Measurements from ENCODE around the gene GFPT1. TPM values are rescaled to one million over a fixed set of nuclear protein-coding genes. Genes with fewer than 3 reads are reported as not detected.
"Not testable (repeated sequence)": the region's sequence is repeated elsewhere in the genome, so short reads cannot be mapped to it uniquely, and the experiment has no call there.

Gene GFPT1
- total RNA-seq, 3 donors from 2014 or later = 26.7 to 46.0 (median 45.2) TPM

DNA sequence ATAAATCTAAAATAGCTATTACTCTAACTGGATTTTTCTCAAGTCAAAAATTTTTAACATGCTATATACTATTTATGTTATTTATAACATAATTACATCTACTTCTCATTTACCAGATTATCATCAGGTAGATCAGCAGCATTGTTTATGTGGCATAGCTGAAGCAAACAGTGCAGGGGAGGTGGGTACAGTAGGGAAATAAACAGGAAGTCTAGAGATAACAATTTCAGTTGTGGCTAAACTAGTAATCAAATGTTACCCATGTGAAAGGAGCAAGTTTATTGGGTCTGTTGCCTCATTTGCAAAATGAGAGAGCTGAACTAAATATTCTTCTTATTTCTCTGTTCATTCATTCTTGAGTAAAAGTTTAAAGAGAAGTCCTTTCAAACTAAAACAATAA is 27.7 kb downstream of the GFPT1 start:
- Histone ChIP-seq H3K4me1 (no peaks in the 10 kb centered on the region), H3K36me3 (peaks cover 5% of the 10 kb centered on the region), H3K27ac (no peak overlapping the region), H3K9me3 (no peaks in the 10 kb centered on the region), H3K4me3 (no peak overlapping the region), H3K27me3 (no peaks in the 10 kb centered on the region)
- intact Hi-C loops (cut with DNase I; ENCODE audit: low total_unique reads) = no loop called here
- TF ChIP-seq POLR2AphosphoS5 (IDR thresholded peaks at IDR 0.05) (no peak), POLR2A (IDR thresholded peaks at IDR 0.05) (no peak), CTCF (IDR thresholded peaks at IDR 0.05) (no peak)
- DNase-seq (ENCODE audit: low spot score in 2 of 2) = no peak

DNA sequence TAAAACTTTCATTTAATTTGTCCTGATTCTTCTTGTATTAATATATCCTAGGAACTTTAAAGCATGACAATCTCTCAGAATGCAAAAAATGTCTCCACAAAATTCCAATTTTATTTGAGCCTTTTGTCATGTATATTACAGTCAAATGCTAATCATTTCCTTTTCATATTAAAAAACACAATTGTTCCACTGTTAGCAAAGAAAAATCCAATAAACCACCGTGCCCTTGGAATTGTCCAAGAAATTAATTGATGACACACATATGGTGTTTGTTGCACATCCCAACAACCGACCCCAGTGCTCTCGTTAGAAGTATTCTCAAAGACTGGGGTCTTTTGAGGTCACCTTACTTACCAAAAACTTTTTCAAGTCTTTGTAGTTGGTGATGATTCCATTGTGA is 28.1 kb downstream of the GFPT1 start:
- Histone ChIP-seq H3K27ac (no peak overlapping the region), H3K27me3 (no peaks in the 10 kb centered on the region), H3K9me3 (no peaks in the 10 kb centered on the region), H3K4me1 (no peaks in the 10 kb centered on the region), H3K36me3 (peaks cover 5% of the 10 kb centered on the region), H3K4me3 (no peak overlapping the region)
- no peak for DNase-seq (ENCODE audit: low spot score in 2 of 2)
- TF ChIP-seq CTCF (IDR thresholded peaks at IDR 0.05) (no peak), POLR2A (IDR thresholded peaks at IDR 0.05) (no peak), POLR2AphosphoS5 (IDR thresholded peaks at IDR 0.05) (no peak)
- intact Hi-C loops (cut with DNase I; ENCODE audit: low total_unique reads) = no loop called here

DNA sequence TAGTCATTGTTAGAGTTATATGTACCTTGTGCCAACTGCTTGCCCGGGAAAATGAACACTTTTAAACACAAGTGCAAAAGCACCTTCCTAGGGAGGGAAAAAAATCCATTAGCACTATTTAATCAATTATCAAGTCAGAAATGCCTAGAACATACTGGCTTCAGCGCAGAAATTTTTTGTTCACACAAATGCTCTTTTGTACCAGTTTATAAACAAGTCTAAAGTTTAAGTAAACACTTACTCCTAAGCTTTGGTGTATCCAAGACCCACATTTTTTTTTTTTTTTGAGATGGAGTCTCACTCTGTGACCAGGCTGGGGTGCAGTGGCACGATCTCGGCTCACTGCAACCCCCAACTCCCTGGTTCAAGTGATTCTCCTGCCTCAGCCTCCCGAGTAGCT is 30.6 kb downstream of the GFPT1 start:
- H3K27ac ChIP-seq = no peak overlapping the region
- H3K4me1 ChIP-seq = no peaks in the 10 kb centered on the region
- no peak overlapping the region for H3K4me3 ChIP-seq
- H3K9me3 ChIP-seq = no peaks in the 10 kb centered on the region
- intact Hi-C loops (cut with DNase I; ENCODE audit: low total_unique reads) = no loop called here
- TF ChIP-seq CTCF (IDR thresholded peaks at IDR 0.05) = no peak
- TF ChIP-seq POLR2A (IDR thresholded peaks at IDR 0.05) = no peak
- no peak for TF ChIP-seq POLR2AphosphoS5 (IDR thresholded peaks at IDR 0.05)
- no peak for DNase-seq (ENCODE audit: low spot score in 2 of 2)
- H3K36me3 ChIP-seq = peaks cover under 1% of the 10 kb centered on the region
- H3K27me3 ChIP-seq = no peaks in the 10 kb centered on the region

DNA sequence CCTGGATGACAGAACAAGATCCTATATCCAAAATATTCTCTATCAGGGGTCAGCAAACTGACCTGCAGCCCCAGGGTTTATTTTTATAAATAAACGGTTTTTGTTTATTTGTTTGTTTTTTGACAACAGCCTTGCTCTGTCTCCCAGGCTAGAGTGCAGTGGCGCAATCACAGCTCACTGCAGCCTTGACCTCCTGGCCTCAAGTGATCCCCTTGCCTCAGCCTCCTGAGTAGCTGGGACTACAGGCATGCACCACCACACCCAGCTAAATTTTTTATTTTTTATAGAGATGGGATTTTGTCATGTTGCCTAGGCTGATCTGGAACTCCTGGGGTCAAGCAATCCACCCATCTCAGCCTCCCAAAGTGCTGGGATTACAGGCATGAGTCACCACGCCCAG is 32.1 kb downstream of the GFPT1 start:
- H3K36me3 ChIP-seq; intact Hi-C loops (cut with DNase I; ENCODE audit: low total_unique reads); H3K27ac ChIP-seq; H3K9me3 ChIP-seq; H3K4me1 ChIP-seq; H3K4me3 ChIP-seq; H3K27me3 ChIP-seq; DNase-seq (ENCODE audit: low spot score in 2 of 2): not testable (repeated sequence)

DNA sequence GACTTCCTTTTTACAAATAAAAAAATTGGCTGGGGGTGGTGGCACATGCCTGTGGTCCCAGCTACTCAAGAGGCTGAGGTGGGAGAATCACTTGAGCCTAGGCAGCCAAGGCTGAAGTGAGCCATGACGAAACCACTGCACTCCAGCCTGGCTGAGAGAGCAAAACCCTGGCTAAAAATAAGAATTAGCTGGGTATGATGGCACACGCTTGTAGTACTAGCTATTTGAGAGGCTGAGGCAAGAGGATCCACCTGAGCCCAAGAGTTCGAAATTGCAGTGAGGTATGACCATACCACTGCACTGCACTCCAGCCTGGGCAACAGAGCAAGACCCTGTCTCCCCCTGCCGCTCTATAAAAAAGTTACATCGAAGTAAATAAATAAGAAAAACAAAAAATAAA is 33.7 kb downstream of the GFPT1 start:
- Histone ChIP-seq H3K4me1 (no peaks in the 10 kb centered on the region), H3K27ac (no peak overlapping the region), H3K36me3 (peaks cover 4% of the 10 kb centered on the region), H3K9me3 (no peaks in the 10 kb centered on the region), H3K27me3 (no peaks in the 10 kb centered on the region), H3K4me3 (no peak overlapping the region)
- intact Hi-C loops (cut with DNase I; ENCODE audit: low total_unique reads) = no loop called here
- no peak for TF ChIP-seq POLR2A (IDR thresholded peaks at IDR 0.05)
- TF ChIP-seq CTCF (IDR thresholded peaks at IDR 0.05) = no peak
- TF ChIP-seq POLR2AphosphoS5 (IDR thresholded peaks at IDR 0.05) = no peak
- DNase-seq (ENCODE audit: low spot score in 2 of 2) = no peak

GRCh38 chr2:69348781-69349180 is 38.2 kb downstream of the GFPT1 start:
- H3K4me1 ChIP-seq = no peaks in the 10 kb centered on the region
- intact Hi-C loops (cut with DNase I; ENCODE audit: low total_unique reads) = no loop called here
- no peaks in the 10 kb centered on the region for H3K9me3 ChIP-seq
- H3K4me3 ChIP-seq = no peak overlapping the region
- no peak for DNase-seq (ENCODE audit: low spot score in 2 of 2)
- no peak overlapping the region for H3K27ac ChIP-seq
- no peak for TF ChIP-seq POLR2AphosphoS5 (IDR thresholded peaks at IDR 0.05)
- TF ChIP-seq POLR2A (IDR thresholded peaks at IDR 0.05) = no peak
- no peak for TF ChIP-seq CTCF (IDR thresholded peaks at IDR 0.05)
- peaks cover 4% of the 10 kb centered on the region for H3K36me3 ChIP-seq
- no peaks in the 10 kb centered on the region for H3K27me3 ChIP-seq
